MM.1S (cell line): ENCODE measurements around the gene TRIM44.

Experiments
- EZH2 ChIP-seq: fragments of 300-600 bp; sonication (generic); optimal IDR thresholded peaks from 2 replicates; pipeline ENCODE3; 2017; ENCODE audit warnings: low read depth, mild to moderate bottlenecking, antibody characterized with exemption, low read length, mixed read lengths
- TF ChIP-seq, protein P1 (sequence below): fragments of 300-600 bp; sonication (generic); IDR thresholded peaks from 2 replicates; pipeline ENCODE4 v1.5.1; 2016; ENCODE audit warnings: antibody characterized with exemption, low read length, mixed read lengths

- TF ChIP-seq, protein P1, sequence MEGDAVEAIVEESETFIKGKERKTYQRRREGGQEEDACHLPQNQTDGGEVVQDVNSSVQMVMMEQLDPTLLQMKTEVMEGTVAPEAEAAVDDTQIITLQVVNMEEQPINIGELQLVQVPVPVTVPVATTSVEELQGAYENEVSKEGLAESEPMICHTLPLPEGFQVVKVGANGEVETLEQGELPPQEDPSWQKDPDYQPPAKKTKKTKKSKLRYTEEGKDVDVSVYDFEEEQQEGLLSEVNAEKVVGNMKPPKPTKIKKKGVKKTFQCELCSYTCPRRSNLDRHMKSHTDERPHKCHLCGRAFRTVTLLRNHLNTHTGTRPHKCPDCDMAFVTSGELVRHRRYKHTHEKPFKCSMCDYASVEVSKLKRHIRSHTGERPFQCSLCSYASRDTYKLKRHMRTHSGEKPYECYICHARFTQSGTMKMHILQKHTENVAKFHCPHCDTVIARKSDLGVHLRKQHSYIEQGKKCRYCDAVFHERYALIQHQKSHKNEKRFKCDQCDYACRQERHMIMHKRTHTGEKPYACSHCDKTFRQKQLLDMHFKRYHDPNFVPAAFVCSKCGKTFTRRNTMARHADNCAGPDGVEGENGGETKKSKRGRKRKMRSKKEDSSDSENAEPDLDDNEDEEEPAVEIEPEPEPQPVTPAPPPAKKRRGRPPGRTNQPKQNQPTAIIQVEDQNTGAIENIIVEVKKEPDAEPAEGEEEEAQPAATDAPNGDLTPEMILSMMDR, result no peak
- TF ChIP-seq EZH2, result no peak
Observed at GRCh38 chr11:35784699-35785098, 122.1 kb downstream of the TRIM44 start.
